IPS-18a (cell line): Measurements from ENCODE around the gene COX19.
"Not testable (repeated sequence)": the region's sequence is repeated elsewhere in the genome, so short reads cannot be mapped to it uniquely, and the experiment has no call there.

Experiments
- H3K27ac ChIP-seq: one replicate; pipeline ENCODE4 v1.5.1; 2013; ENCODE audit warnings: low read length
- H3K27me3 ChIP-seq: one replicate; pipeline ENCODE4 v1.6.1; 2013; ENCODE audit warnings: mild to moderate bottlenecking, low read length; ENCODE audit not compliant: control insufficient read depth, insufficient read depth
- H3K36me3 ChIP-seq: one replicate; pipeline ENCODE4 v1.6.1; 2013; ENCODE audit warnings: low read depth, low read length; ENCODE audit not compliant: control insufficient read depth
- H3K4me1 ChIP-seq: one replicate; pipeline ENCODE4 v1.6.1; 2013; ENCODE audit warnings: low read depth, low read length; ENCODE audit not compliant: control insufficient read depth
- H3K4me3 ChIP-seq: one replicate; pipeline ENCODE4 v1.5.1; 2013; ENCODE audit warnings: low read length
- H3K9ac ChIP-seq: one replicate; pipeline ENCODE4 v1.6.1; 2013; ENCODE audit warnings: mild to moderate bottlenecking, low read length, moderate library complexity
- H3K9me3 ChIP-seq: one replicate; pipeline ENCODE4 v1.6.1; 2013; ENCODE audit warnings: low read depth, low read length; ENCODE audit not compliant: control insufficient read depth

The COX19 gene

DNA sequence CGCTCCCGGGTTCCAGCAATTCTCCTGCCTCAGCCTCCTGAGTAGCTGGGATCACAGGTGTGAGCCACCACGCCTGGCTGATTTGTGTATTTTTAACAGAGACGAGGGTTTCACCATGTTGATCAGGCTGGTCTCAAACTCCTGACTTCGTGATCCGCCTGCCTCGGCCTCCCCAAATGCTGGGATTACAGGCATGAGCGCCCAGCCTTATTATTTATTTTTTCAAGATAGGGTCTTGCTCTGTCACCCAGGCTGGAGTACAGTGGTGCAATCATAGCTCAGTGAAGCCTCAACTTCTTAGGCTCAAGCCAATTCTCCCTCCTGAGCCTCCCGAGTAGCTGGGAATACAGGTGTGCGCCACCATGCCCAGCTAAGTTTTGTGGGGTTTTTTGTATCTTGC lies 15.6 kb downstream of the COX19 start:
- H3K9ac ChIP-seq, H3K4me3 ChIP-seq, H3K4me1 ChIP-seq, H3K9me3 ChIP-seq, H3K27ac ChIP-seq, H3K36me3 ChIP-seq: not testable (repeated sequence)
- peaks cover 14% of the 10 kb centered on the region for H3K27me3 ChIP-seq

GRCh38 chr7:959271-959670 lies 16.1 kb downstream of the COX19 start:
- Histone ChIP-seq H3K4me3 (no peak overlapping the region), H3K9ac (no peak overlapping the region), H3K9me3 (no peaks in the 10 kb centered on the region), H3K27ac (no peak overlapping the region), H3K27me3 (peaks cover 15% of the 10 kb centered on the region), H3K36me3 (no peaks in the 10 kb centered on the region), H3K4me1 (peaks cover 4% of the 10 kb centered on the region)

DNA sequence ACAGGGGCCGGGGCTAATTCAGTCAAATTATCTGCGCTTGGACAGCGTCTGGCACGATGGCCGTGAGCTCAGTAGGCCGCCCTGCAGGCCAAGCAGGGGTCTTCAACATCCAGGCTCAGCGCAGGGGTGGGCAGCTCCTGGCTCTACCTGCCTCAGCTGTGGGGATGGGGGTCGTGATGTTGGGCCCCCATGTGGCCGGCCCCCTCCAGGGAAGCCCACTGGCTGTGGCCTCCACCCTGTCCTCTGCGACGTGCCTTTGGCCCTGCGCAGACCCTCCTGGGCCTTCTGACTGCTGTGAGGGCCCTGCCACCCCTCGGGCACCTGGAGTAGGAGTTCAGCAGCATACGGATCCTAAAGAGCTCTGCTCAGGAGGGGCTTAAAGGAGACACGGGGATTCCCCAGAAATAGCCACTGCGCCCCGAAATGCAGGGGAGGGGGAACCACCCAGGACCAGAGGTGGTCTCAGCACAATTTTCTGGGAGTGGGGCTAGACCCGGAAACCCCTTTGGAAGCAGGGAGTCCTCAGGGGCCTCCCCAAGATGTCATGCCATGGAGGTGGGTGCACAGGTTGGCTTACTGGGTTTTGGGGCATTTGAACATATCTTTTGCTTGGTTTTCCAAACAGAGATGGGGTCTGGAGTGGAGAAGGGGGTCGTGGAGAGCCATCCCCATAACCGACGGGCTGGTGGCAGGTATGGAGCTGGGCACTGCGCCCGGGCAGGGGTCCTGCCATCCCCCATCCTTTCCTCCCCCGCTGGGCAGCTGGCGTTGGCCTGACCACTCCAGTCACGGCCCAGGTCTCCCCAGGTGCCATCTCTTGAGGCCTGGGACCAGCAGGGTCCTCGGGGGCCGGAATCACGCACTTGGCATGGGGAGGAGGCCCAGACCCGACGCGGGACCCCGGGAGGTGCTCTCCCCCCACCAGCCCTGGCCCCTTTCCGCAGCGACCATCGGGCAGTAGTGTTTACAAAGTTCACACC lies 16.8 kb downstream of the COX19 start:
- Histone ChIP-seq H3K9ac (no peak overlapping the region), H3K9me3 (no peaks in the 10 kb centered on the region), H3K27me3 (peaks cover 19% of the 10 kb centered on the region), H3K4me1 (peaks cover 3% of the 10 kb centered on the region), H3K36me3 (no peaks in the 10 kb centered on the region), H3K27ac (no peak overlapping the region), H3K4me3 (no peak overlapping the region)

DNA sequence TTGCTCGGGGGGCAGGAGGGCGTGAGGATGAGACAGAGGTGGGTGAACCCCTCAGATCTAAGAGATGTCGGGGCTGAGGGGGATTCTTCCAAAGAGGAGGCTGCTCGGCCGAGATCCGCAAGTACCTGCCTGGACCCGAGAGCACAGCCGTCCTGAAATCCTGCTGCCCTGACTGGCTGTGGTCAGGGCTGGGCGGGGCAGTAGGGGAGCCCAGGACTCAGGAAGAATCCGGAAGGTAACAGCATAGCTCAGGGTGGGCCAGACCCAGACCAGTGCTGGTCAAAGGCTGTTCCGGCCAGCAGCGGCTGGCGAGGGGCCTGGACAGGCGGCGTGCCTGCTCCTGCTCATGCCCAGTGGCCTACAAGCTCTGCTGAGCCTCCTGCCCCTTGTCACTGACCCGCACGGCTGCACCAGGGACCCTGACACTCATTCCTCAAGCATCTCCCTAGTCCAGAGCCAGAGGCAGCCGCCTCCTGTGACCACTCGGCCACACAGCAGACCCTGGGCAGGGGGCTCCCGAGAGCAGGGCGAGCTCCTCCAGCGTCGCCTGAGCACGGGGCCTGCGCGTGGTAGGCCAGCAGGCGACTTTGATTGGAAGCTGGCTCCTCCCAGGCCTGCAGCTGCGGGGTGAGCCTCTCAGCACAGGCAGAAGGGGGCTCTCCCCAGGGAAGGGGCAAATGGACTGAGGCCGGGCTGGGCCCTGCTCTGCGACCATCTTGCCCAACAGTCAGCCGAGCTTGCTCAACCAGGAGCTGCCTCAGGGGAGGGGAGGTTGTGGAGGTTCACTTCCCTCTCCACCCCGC lies 17.7 kb downstream of the COX19 start:
- H3K36me3 ChIP-seq = no peaks in the 10 kb centered on the region
- H3K4me3 ChIP-seq = no peak overlapping the region
- H3K27ac ChIP-seq = no peak overlapping the region
- no peaks in the 10 kb centered on the region for H3K9me3 ChIP-seq
- no peak overlapping the region for H3K9ac ChIP-seq
- H3K4me1 ChIP-seq = no peaks in the 10 kb centered on the region
- peaks cover 28% of the 10 kb centered on the region for H3K27me3 ChIP-seq

- Histone ChIP-seq H3K9me3 (no peaks in the 10 kb centered on the region), H3K27me3 (peaks cover 33% of the 10 kb centered on the region), H3K36me3 (no peaks in the 10 kb centered on the region), H3K4me3 (no peak overlapping the region), H3K9ac (no peak overlapping the region), H3K27ac (no peak overlapping the region), H3K4me1 (no peaks in the 10 kb centered on the region)
Measured at GRCh38 chr7:956031-956430, 19.3 kb downstream of the COX19 start.

GRCh38 chr7:954330-955238 lies 20.8 kb downstream of the COX19 start, which contains the start of gene ADAP1:
Gene ADAP1 (minus strand): TSS chr7:954680. CDS start chr7:954477, 203 bp downstream.
- peaks cover 33% of the 10 kb centered on the region for H3K27me3 ChIP-seq
- H3K27ac ChIP-seq = no peak within 1 kb of the TSS
- no peaks in the 10 kb centered on the region for H3K36me3 ChIP-seq
- H3K9me3 ChIP-seq = no peaks in the 10 kb centered on the region
- peak within 1 kb of the TSS; percentile 37 for H3K4me3 ChIP-seq
- no peak within 1 kb of the TSS for H3K9ac ChIP-seq
- no peaks in the 10 kb centered on the region for H3K4me1 ChIP-seq

DNA sequence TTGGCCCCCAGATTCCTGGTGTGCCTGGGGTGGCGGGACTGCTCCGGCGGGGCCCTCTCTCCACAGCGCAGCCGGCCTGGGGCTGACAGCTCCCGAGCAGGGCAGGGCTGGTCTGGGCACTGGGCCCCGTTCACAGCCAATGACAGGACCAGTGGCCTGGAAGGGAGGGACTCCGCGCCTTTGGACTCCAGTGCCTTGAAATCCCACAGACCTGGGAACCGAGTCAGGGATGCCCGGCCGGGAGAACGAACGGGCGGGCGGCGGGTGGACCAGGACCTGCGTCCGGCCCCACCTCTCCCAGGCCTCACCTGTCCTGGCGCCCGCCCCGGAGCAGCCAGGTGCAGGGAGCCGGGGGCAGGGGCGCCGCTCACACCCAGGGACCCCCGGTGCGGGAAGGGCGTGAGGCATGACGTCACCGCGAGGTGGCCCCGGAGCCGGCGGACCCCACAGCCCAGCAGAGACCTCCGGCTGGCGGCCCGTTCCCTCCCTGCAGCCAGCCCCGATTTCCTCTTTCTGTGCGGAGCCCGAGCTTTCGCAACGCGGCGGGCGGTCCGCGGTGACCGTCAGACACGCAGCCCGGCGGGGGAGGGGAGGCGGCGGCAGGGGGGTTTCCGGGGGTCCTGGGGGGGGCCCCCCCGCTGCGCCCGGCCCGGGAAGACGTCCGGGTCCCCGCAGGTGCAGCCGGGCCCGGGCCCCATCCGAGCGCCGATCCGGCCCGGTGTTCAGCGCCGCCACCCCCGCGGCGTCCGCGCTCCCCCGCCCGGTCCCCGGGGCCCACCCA lies 21.6 kb downstream of the COX19 start:
- Histone ChIP-seq H3K4me3 (peak overlapping the region; percentile 37), H3K4me1 (no peaks in the 10 kb centered on the region), H3K27ac (no peak overlapping the region), H3K9ac (no peak overlapping the region), H3K9me3 (no peaks in the 10 kb centered on the region), H3K36me3 (no peaks in the 10 kb centered on the region), H3K27me3 (peaks cover 33% of the 10 kb centered on the region)

GRCh38 chr7:952548-953441 lies 22.6 kb downstream of the COX19 start:
- Histone ChIP-seq H3K4me3 (no peak overlapping the region), H3K9me3 (no peaks in the 10 kb centered on the region), H3K27me3 (peaks cover 33% of the 10 kb centered on the region), H3K27ac (no peak overlapping the region), H3K36me3 (no peaks in the 10 kb centered on the region), H3K9ac (no peak overlapping the region), H3K4me1 (no peaks in the 10 kb centered on the region)

- no peaks in the 10 kb centered on the region for H3K9me3 ChIP-seq
Measured at GRCh38 chr7:951881-952547, 23.3 kb downstream of the COX19 start.

More at GRCh38 chr7:951881-952547, 23.3 kb downstream of the COX19 start:
- Histone ChIP-seq H3K4me1 (no peaks in the 10 kb centered on the region), H3K27me3 (peaks cover 33% of the 10 kb centered on the region), H3K4me3 (no peak overlapping the region), H3K9ac (no peak overlapping the region), H3K36me3 (no peaks in the 10 kb centered on the region), H3K27ac (no peak overlapping the region)
